HG02870 (cell line): ENCODE data around the gene SRRD.

Experiments used
- ATAC-seq: cut with Tn5 transposase; IDR thresholded peaks from one replicate; pipeline ENCODE4 v1.9.1; 2021; ENCODE audit warnings: mild to moderate bottlenecking, moderate library complexity; ENCODE audit not compliant: unreplicated experiment

Gene SRRD

GRCh38 chr22:26452236-26453016 is 31.3 kb upstream of the SRRD start:
- ATAC-seq: no peak

DNA sequence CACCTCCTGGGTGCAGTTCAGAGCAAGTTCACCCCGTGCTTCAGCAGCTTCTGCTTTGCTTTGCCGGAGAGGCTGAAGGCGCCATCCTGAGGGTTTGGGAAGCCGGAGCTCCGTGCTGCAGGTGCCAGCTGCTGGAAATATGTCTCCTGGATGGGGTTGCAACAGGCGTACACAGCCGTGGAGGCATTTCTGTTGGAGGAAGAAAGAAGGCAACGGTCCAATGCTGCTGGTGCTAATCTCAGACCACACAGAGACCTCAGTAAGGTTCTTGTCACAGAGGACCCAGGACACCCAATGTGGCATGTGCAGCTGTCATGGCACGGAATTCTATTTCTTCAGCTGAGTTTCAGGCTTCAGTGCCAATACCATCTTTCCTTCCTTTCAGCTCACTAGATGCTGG is 30.5 kb upstream of the SRRD start:
- no peak for ATAC-seq

DNA sequence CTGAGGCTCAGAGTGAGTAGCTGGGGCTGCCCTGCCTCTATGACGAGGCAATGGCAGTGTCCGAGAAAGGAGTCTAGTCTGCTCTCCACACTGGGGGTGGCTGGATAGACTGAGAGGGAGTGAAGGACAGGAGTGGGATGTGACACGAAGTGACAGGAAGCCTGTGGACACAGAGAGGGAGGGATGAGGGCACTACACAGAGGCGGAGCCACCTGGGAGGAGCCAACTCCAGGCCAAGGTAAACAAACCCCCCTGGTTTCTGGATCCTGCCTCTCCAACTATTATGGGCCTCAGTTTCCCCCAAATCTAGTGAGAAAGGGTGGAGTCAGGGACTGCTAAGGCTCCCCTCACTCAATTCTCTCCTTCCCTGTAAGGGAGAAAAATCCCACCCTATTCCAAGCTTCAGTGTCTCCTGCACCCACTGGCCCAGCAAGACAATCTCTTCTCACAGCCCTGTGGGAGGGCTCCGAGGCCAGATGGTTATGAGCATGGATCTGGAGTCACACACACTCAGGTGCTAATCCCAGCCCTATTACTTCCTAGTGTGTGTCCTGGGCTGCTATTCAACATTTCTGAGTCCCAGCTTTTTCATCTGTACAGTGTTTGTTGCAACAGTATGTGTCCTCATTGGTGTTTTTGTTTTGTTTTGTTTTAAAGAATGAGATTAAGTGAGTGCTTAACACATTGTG is 29.7 kb upstream of the SRRD start:
- no peak for ATAC-seq

GRCh38 chr22:26457661-26458272 is 25.9 kb upstream of the SRRD start:
- ATAC-seq: no peak

GRCh38 chr22:26460202-26460601 is 23.5 kb upstream of the SRRD start:
- no peak for ATAC-seq

GRCh38 chr22:26461188-26461810 is 22.4 kb upstream of the SRRD start:
- ATAC-seq: no peak

DNA sequence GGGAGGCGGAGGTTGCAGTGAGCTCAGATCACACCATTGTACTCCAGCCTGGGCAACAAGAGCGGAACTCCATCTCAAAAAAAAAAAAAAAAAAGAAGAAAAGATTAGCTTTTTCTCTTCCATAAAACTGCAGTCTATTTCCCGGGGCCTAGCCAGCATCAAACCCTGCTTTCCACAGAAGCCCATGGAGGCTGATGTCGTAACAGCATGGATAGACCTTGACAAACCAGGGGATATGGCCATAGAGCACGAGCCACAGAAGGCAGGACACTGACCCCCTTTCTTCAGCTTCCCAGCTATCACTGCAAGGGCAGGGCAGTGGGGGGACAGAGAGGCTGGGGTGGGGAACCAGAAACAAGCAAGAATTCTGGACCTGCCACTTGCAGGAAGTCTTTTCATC is 21.6 kb upstream of the SRRD start:
- no peak for ATAC-seq

GRCh38 chr22:26462641-26463040 is 21.0 kb upstream of the SRRD start:
- no peak for ATAC-seq

DNA sequence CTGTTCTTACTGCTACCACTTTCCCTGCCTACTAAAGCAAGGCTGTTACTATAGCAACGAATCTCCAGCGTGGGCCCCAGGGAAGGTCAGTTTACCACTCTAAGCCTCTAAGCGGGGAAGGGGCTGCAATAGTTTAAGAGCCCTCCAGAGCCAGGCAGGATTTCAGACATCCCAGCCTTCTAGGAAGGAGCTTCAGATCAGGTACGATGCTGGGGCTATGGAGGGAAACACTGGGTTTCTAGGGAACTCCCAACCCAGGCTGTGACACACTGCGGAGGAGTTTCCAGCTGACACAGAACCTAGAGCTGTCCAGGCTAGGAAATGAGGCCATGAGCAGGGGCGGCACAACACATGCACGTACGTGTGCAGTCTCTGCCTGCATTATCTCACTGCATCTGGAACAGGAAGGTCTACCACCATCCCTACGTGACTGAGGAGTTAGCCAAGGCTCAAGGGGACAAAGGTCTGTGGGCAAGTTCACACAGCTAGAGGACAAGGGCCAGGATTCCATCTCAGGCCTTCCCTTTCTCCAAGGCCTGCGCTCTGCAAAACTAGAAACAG is 20.5 kb upstream of the SRRD start:
- ATAC-seq: no peak

GRCh38 chr22:26463688-26464087 is 20.0 kb upstream of the SRRD start:
- no peak for ATAC-seq

DNA sequence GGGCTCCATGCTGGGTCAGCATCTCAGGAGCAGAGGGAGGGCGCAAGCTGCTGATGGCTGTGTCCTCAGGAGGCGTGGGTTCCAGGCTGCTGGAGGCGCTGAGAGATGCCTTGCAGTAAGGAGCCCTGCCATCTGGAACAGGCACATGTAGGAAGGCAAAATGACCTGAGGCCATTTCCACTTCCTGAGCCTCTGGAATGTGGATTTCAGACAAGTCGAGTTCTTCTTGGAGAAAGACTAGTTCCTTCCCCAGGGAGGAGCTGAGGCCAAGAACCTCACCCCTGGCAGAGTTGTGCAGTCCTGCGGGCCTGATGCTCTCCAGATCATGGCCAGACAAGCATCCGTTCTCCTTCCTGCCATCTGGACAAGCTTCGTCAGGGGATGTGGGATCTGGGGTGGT is 19.4 kb upstream of the SRRD start:
- no peak for ATAC-seq

DNA sequence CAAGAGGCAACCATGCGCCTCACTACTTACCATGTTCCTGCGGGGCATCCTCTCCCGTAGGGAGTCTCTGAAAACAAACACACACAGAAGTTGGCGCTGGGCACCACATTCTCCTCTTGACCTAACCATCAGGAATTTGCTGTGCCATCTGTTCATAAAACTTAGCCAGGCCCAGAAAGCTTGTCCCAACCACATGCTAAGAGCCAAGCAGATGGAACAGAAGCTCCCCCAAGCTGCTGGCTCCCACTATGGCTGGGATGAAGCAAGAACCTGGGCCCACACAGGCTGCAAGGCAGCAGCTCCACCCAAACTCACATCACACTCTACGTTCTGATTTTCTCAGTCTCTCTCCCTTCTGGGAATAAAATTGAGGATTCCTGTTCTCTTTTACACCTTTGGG is 17.5 kb upstream of the SRRD start:
- no peak for ATAC-seq

- no peak for ATAC-seq
Measured at GRCh38 chr22:26470807-26471206, 12.9 kb upstream of the SRRD start.

- ATAC-seq: no peak
Measured at GRCh38 chr22:26471522-26471921, 12.2 kb upstream of the SRRD start.

GRCh38 chr22:26474682-26475081 is 9.0 kb upstream of the SRRD start:
- no peak for ATAC-seq

DNA sequence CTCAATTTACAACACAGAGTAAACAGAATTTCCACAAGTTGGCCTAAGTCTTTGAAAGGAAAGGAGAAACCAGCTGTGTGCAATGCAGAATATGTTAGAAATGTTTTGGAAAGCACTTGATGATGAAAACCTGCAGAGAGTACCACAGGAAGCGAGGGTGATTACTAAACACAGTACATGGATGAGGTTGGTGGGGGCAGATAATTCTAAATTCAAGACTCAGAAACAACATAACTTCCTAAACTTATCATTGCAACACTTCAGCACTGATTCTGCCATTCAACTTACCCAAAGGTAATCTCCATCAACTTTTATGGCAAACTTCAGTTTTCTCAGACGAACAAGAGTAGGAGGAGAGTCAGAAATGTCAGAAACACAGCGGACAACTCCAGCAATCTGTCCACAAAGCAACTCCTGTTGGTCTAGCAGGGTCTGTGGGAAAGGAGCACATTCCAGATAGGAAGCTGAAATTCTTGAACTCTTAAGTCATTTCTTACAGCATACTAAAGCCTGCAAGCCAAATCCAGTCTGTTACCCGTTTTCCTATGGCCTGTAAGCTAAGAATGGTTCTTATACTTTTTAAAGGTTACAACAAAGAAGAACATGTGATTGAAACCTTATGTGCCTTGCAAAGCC is 6.9 kb upstream of the SRRD start:
- ATAC-seq: no peak

- no peak for ATAC-seq
Measured at GRCh38 chr22:26477341-26477731, 6.3 kb upstream of the SRRD start.

- no peak for ATAC-seq
Measured at GRCh38 chr22:26479043-26479791, 4.5 kb upstream of the SRRD start.

DNA sequence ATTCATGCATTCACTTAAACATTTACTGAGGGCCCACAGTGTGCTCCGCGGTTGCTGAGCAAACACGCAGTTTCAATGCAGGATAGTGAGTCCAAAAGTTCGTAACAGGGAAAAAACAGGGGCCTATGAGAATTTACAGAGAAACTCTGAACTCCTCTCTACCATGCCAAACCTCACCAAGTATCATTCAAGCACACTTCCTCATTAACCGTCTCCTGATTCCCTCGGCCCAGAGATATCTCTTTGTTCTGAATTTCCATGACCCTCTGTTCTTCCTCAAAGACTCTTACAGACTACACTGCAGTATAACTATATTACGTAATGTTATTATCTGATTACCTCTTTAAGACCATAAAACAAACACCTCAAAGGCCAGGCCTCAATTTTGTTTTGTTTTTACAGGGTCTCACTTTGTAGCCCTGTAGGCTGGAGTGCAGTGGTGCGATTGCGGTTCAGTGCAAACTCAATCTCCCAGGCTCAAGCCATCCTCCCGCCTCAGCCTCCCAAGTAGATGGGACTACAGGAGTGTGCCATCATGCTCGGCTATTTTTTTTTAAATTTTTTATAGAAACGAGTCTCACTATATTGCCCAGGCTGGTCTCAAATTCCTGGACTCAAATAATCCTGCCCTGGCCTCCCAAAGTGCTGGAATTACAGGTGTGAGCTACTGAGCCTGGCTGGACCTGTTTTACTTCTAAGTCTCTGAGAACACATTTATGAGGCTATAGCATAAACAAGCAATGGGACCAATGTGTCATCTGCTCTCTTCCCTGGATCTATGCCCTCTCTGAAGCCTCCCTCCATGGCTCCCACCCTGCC is 3.7 kb upstream of the SRRD start:
- no peak for ATAC-seq

DNA sequence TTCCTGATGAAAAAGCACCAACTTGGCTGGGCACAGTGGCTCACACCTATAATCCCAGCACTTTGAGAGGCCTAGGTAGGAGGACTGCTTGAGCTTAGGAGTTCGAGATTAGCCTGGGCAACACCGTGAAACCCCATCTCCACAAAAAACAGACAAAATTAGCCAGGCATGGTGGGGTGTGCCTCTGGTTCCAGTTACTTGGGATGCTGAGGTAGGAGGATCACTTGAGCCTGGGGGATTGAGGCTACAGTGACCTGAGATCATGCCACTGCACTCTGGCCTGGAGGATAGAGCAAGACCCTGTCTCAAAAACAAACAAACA is 3.1 kb upstream of the SRRD start:
- no peak for ATAC-seq
